GM19099 (cell line): Measurements from ENCODE around the gene ZEB2.

Experiments
- POLR2A ChIP-seq: IDR thresholded peaks from 3 replicates; pipeline ENCODE4 v1.6.1; 2011; ENCODE audit warnings: low read depth; ENCODE audit not compliant: insufficient read length; ENCODE audit errors: extremely low read depth

ZEB2 gene

DNA sequence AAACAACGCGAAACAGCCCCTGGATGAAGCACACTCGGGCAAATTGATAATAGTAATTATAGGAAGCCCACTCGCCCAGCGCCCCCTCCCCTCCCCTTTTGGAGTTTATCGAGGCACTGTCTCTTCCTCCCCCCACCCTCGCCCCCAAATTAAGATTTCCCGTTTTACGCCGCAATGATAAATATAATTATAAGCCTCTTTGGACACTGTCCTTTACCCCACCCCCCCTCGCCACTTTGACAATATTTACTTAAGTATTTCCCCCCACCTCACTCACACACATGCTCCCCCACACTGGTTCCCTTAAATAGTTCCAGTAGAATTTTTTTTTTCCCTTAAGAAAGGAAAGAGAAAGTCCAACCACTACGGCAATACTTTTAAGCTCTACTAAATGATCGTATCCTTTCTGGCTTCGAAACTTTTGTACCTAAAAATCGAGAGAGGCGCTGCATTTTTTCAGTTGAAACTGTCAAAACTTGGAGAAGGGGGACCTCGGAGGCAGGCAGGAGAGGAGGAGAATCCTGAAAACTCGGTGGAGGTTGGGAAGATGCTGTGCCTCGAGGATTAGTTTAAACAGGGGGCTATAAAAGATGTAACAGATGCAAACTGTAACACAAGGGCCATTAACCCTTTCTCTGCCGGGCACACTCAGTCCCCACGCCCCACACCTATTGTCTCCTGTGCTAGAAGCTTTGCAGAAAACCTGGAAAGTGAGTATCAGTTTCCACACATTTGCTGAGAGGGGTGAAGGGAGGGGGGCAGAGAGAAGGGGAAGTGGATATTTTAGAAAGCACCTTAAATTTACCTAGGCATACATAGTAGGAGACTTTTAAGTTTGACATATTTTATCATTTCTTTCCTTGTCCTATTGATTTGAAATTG is 1.8 kb downstream of the ZEB2 start:
- no peak for TF ChIP-seq POLR2A

DNA sequence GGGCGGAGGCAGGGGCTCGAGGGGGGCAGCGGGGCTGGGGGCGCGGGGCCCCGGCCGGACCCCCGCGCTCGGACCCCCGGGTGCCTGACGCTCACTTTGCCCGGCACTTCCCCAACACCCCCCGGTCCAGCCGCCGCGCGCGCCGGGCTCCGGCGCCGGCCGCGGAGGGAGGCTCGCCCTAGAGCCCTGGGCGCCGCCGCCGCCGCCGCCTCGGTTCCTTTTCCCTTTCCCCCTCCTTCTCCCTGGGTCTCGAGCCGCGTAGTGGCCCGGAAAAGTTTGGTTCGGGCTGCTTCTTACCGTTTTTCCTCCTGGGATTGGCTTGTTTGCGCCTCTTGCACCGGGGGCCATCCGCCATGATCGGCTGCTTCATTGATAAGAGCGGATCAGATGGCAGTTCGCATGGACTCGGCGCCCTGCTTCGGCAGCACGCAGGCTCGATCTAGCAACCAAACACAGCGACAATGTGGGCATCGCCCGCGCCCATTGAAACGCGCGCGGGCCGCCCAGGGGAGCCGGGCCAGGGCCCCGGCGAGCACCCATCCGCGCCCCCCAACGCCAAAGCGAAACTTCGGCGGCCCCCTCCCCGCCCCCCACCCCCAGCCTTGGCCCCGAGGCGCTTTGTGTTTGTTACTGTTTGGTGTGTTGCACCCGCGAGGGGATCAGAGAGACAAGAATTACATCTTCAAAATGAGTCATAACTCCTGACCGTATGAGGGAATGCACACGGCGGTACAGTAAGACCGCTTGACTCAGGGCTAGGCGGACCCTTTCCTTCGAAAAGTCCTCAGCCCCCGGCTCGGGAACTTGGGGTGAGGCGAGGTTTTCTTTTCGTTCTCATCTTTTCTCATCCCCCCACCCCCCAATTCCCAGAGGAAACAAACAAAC is 2.7 kb downstream of the ZEB2 start:
- TF ChIP-seq POLR2A = no peak

DNA sequence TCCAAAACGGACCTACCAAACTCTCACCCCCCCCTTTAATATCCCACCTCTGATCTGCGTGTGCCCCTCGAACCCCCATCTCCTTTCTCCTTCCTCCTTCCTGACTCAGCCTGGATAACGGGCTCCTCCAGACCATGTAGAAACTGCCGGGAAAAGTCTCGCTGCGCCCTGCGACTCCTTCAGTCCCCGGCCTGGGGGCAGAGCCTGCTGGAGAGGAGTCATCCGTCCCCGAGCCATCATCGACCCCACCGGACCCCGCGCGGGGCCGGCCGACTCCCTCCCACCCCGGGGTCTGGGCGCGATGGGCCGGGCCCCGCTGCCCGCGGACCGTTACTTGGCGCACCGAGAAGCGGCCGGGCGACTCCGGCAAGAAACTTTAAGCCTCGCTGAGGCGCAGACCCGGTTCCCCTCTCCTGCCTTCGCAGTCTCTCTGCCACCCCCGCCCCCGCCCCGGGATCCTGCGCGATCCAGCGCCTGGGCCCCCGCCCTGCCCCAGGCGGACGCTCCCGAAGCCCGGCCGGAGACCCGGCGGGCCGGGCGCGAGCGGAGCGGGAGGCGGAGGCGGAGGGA is 3.4 kb downstream of the ZEB2 start:
- no peak for TF ChIP-seq POLR2A

DNA sequence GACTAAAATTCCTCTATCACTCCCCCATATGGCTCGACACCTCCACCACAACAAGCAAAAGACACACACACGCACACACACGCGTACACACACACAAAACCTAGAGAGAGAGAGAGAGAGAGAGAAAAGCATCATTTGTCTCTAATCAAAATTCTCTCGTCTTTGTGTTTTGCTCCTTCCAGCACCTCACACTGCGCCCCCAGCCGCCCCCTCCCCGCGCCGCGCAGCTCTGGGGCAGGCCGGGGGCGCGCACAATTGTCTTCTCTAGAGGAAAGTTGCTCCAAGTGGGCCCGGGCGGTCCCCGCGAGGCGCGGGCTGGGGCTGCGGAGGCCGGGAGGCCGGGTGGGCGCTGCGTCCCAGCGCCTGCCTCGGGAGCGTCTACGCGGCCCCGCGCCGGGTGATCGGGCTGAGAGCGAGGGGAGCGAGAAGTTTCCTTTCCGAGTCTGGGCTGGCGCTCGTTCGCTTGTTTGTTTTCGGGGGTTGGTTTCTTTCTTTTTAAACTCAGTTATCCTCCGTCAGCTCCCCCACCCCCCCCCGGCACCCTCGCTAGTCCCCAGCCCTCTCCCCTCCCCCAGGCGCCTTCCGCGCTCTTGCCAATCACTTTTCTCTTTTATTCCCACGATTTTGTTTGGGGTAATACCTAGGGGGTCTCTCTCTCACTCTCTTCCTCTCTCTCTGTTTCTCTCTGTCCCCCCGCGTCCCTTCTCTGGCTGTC is 4.1 kb downstream of the ZEB2 start:
- TF ChIP-seq POLR2A = no peak

DNA sequence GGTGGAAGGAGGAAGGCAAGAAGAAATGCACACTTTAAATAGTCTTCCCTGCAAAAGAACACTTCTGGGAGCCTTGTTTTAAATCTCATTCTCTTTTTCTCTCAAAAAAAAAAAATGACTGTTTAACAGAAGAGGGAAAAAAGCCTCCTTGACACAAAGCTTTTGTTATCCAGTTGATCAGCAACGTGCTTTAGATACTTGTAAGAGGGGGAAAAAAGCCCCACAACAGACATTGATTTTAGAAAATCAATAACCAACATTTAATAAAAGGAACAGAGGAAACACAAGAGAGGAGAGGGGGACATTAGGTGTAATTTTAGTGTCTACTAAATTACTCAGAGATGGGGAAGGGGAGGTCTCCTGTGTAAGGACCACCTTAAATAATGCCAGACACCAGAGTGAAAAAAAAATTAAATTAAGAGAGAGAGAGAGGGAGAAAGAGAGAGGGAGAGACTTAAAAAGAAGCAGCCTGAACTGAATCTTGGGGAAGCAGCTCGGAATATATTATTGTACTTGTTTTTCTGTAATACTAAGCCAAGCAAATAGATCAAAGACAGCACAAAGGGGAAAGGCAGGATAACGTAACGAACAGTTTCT is 4.7 kb downstream of the ZEB2 start:
- TF ChIP-seq POLR2A = no peak

DNA sequence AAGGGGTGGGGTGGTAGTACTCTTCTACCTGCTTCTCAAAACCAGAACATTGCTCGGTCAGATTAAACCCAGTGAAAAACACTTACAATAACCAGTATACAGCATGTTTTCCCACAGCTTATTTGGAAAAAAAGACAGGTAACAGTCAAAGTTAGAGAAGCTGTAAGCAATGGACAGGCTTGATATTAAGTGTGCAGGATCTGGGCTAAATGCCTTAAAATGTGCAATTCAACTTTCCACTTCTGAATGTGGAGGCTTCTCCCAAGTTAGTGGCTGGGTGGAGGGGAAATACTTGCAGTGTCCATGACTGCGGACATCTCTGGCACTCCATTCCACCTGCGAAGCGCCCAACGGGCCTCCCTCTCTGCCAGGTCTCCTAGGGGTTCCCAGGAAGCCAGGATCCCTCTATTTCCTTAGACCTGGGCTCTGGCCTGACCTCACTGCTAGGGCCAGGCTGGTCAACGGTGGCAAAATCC is 5.3 kb downstream of the ZEB2 start:
- TF ChIP-seq POLR2A = no peak

DNA sequence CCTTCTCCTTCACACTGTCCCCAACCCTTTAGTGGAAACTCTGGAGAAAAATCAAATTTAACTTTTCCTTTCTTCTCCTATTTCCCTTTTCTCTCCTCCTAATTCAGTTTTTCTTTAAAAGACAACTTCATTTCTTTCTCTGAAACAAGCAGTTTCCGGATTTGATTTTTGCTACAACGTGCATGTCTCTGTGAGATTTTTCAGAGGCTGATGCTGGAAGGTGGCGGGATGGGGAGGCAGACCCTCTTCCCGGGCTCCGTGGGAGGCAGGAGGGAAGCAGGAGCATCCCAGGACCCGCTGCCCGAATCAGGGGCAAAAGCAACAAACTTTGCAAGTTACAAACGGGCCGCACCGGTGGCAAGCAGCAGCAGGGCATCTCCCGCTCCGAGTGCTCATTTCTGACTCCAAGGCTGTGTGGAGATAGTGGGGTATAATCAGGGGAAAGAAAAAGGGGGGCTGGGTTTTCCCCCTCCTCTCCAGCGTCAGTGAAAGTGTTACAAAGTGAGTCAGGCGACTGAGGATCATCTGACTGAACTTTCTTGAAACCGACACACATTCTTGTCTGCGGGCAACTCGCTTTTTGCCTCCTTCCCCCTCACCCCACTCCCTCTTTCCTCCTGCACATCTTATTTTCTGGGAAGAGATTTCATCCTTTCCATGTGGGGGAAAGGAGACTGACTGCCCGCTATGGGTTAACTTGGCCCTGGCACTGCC is 6.4 kb downstream of the ZEB2 start:
- TF ChIP-seq POLR2A = no peak

DNA sequence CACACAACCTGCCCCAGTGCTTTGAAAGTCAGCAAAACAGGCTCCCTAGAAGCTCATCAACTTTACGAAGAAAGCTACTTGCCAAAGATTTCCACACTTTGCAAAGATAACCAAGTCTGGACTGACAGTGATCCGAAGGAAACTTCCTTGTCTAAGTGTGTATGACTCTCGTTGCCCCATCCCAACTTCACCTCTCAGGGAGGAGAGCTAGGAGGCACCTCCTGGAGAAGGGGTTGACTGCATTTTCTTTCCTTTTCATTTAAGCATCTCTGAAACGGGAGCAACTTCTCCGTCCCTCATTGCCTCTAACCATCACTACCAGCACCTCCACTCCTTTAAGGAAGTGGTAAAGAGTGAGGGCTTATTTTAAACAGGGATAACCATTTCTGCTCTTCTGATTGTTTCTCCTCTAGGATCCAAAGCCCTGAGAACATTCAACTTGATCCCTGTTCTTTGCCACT is 7.0 kb downstream of the ZEB2 start:
- no peak for TF ChIP-seq POLR2A

DNA sequence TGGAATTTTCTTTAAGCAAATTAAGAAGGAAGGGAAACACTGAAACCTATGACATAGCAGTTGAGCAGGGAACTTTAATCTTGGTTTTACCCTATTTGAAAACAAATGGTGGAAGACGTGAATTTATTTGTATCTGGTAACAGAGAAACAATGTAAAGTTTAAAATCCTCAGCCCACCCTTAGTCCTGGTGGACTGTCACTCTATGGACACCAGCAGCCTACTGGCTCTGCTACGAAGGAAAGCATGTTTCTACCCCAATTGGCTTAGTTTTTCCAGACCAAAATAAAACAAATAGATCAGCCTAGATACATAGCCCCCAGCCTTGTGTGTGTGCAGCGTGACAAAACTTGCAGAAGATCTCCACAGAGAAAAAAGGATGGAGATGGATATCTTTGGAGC is 7.4 kb downstream of the ZEB2 start:
- no peak for TF ChIP-seq POLR2A

DNA sequence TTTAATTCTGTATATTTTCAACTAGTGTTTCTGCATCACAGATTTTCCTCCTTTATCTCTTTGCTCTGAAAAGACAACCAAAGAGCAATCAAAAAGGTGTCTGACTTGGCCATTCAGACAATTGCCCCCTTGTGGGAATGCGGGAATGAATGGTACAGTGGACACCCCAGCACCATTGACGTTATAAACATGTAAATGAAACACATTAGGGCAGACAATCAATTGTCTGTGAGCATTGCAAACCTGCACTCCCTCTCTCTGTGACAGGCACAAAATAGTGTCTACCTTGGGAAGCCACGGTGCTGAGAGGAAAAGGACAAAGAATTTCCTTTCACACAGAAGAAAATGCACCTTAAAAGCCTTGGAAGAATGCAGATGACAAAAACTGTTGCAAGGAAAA is 8.0 kb downstream of the ZEB2 start:
- TF ChIP-seq POLR2A = no peak

DNA sequence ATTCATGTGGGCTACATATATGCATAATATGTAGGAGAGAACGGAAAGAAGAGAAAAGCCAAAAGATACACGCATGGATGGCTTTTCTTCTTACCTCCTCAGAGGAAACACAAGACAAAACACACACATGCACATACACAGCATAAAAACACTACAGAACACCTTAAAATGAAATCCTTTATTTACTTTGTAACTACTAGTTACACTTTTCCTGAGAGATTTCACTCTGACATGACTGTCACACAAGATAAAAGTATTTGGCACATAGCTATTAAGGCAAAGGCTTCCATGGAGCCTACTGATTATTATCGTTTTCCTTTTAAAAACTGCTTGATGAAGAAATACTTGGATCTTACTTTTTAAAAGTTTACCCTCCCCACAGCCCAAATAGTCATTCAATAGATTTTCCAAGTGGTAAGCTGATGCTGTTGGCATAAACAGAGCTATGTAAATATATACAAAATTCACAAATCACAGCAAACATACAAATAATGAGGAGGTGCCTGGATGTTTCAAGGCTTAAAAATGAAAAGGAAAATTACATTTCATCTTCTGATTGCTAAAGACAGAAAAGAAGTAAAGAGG is 8.6 kb downstream of the ZEB2 start:
- TF ChIP-seq POLR2A = no peak

DNA sequence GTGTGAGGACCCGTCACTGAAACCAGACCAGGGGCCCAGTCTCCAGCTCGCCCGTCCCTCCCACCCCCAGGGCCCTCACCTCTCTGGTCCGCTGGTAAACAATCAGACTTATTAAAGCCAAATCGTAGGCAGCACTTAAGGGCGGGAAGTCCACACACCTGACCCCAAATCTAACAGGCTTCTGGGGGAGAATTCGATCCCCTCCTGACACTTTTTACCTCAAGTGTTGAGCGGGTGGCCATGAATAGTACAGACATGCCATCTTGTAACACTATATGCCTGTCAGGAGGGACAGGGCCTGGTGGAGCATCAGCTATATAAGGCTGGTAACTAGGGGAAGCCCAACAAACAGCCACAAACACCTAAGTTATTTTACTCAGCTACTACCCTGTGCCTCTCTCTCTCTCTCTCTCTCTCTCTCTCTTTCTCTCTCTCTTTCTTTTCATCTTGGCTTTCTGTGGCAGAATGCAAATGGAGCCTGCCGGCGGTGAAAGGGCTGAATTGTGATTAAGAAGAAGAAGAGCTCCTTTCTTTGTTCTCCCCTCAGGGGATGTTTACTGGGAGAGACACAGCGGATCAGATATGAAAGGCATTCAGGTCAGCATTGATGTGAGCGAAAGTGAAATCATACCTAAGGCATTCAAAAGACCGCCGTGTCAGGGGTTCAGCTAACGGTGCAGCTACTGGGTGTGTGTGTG is 9.5 kb downstream of the ZEB2 start:
- no peak for TF ChIP-seq POLR2A

DNA sequence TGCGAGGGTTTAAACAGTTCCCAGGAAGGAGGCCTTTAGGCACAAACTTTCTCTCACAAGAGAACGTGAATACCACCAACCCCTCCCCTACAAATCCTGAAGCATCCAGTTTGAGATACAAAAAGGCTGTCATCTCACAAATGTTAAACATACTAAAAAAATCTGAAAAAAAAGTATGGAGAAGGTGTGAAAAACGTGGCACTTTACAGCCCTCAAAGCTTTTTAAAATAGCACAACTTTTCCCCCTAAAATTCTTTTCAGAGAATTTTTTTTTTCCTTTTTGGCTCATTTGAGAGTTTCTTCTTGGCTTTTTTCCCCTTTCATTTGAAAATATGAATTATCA is 10.1 kb downstream of the ZEB2 start:
- no peak for TF ChIP-seq POLR2A
